ENCODE results near the gene CAMK2N2. TPM values are rescaled to one million over a fixed set of nuclear protein-coding genes. Genes with fewer than 3 reads are reported as not detected.
A peak's percentile ranks its signal among the peaks of the same experiment; 100 is the strongest.

CAMK2N2 gene
- total RNA-seq, 1 donor from 2014 or later = 2.6 TPM

GRCh38 chr3:184299488-184300377 lies 38.4 kb upstream of the CAMK2N2 start:
- Histone ChIP-seq H3K4me3 (ENCODE audit: insufficient read depth, low read depth, low read length) (peak overlapping the region; percentile 92), H3K9ac (ENCODE audit: low read length) (peak overlapping the region; percentile 97), H3K4me1 (ENCODE audit: insufficient read depth, low read length) (peaks cover 18% of the 10 kb centered on the region), H3K9me3 (ENCODE audit: insufficient read depth, low read depth, low read length) (no peaks in the 10 kb centered on the region), H3K4me2 (ENCODE audit: low read length) (peak overlapping the region; percentile 84), H3K79me2 (ENCODE audit: insufficient read depth, low read length) (peaks cover 58% of the 10 kb centered on the region), H2AFZ (ENCODE audit: low read depth, low read length) (peak overlapping the region; percentile 31), H3K27me3 (ENCODE audit: insufficient read depth, low read length) (peaks cover 2% of the 10 kb centered on the region), H3K27ac (ENCODE audit: low read depth, low read length) (peak overlapping the region; percentile 86), H4K20me1 (ENCODE audit: insufficient read depth, low read length) (peaks cover 53% of the 10 kb centered on the region), H3K36me3 (ENCODE audit: insufficient read depth, low read length) (peaks cover 40% of the 10 kb centered on the region)
- H3K4me1 Mint-ChIP-seq (ENCODE audit: low read depth, unreplicated experiment) = peaks cover 22% of the 10 kb centered on the region
- H3K36me3 Mint-ChIP-seq (ENCODE audit: low read depth, unreplicated experiment) = peaks cover 28% of the 10 kb centered on the region
- FAIRE-seq (no peak), DNase-seq (ENCODE audit: low read depth) (peak; percentile 48)
- peak overlapping the region; percentile 86 for H3K27ac Mint-ChIP-seq (ENCODE audit: unreplicated experiment)
- peaks cover 11% of the 10 kb centered on the region for H3K27me3 Mint-ChIP-seq (ENCODE audit: low read depth, unreplicated experiment)
- TF ChIP-seq EZH2 (IDR thresholded peaks at IDR 0.05; ENCODE audit: insufficient read depth, low read length) = no peak
- no peak for TF ChIP-seq CTCF (IDR thresholded peaks at IDR 0.05; ENCODE audit: insufficient read depth, low read depth, low read length)
- H3K9me3 Mint-ChIP-seq (ENCODE audit: unreplicated experiment) = peaks cover 2% of the 10 kb centered on the region
- peak overlapping the region; percentile 95 for H3K4me3 Mint-ChIP-seq (ENCODE audit: unreplicated experiment)

- Histone ChIP-seq H3K36me3 (ENCODE audit: insufficient read depth, low read length) (peaks cover 32% of the 10 kb centered on the region), H3K9me3 (ENCODE audit: insufficient read depth, low read depth, low read length) (no peaks in the 10 kb centered on the region), H2AFZ (ENCODE audit: low read depth, low read length) (peak within 1 kb of the TSS; percentile 86), H3K79me2 (ENCODE audit: insufficient read depth, low read length) (peaks cover 50% of the 10 kb centered on the region), H3K27ac (ENCODE audit: low read depth, low read length) (peak within 1 kb of the TSS; percentile 86), H3K4me2 (ENCODE audit: low read length) (peak within 1 kb of the TSS; percentile 86), H3K27me3 (ENCODE audit: insufficient read depth, low read length) (peaks cover 2% of the 10 kb centered on the region), H3K9ac (ENCODE audit: low read length) (peak within 1 kb of the TSS; percentile 97), H3K4me3 (ENCODE audit: insufficient read depth, low read depth, low read length) (peak within 1 kb of the TSS; percentile 92), H4K20me1 (ENCODE audit: insufficient read depth, low read length) (peaks cover 45% of the 10 kb centered on the region), H3K4me1 (ENCODE audit: insufficient read depth, low read length) (peaks cover 18% of the 10 kb centered on the region)
- peaks cover 13% of the 10 kb centered on the region for H3K27me3 Mint-ChIP-seq (ENCODE audit: low read depth, unreplicated experiment)
- peaks cover 2% of the 10 kb centered on the region for H3K9me3 Mint-ChIP-seq (ENCODE audit: unreplicated experiment)
- peak within 1 kb of the TSS; percentile 95 for H3K4me3 Mint-ChIP-seq (ENCODE audit: unreplicated experiment)
- H3K27ac Mint-ChIP-seq (ENCODE audit: unreplicated experiment) = peak within 1 kb of the TSS; percentile 89
- peak; percentile 84 for DNase-seq (ENCODE audit: low read depth)
- TF ChIP-seq EZH2 (IDR thresholded peaks at IDR 0.05; ENCODE audit: insufficient read depth, low read length) = no peak
- TF ChIP-seq CTCF (IDR thresholded peaks at IDR 0.05; ENCODE audit: insufficient read depth, low read depth, low read length) = no peak
- peaks cover 22% of the 10 kb centered on the region for H3K36me3 Mint-ChIP-seq (ENCODE audit: low read depth, unreplicated experiment)
- H3K4me1 Mint-ChIP-seq (ENCODE audit: low read depth, unreplicated experiment) = peaks cover 20% of the 10 kb centered on the region
- FAIRE-seq = no peak
These were observed 37.6 kb upstream of the CAMK2N2 start, which contains the start of gene PSMD2 for GRCh38 chr3:184298759-184299487. TSS of gene PSMD2 (plus strand) at chr3:184299241. CDS start at chr3:184299267, 26 bp downstream.

All from astrocyte (in vitro differentiated cells and primary cell).